ENCODE results near the gene PTPRN2.

PTPRN2 gene

GRCh38 chr7:157539521-157539920, 1048.1 kb downstream of the PTPRN2 start:
- no peak for DNase-seq

GRCh38 chr7:157538735-157539134, 1048.9 kb downstream of the PTPRN2 start:
- DNase-seq, result no peak

- DNase-seq, result no peak
Observed at GRCh38 chr7:157538321-157538720, 1049.3 kb downstream of the PTPRN2 start.

- no peak for DNase-seq
Observed at GRCh38 chr7:157537056-157537455, 1050.6 kb downstream of the PTPRN2 start.

GRCh38 chr7:157532068-157532467, 1055.6 kb downstream of the PTPRN2 start:
- no peak for DNase-seq

GRCh38 chr7:157529768-157530560, 1057.7 kb downstream of the PTPRN2 start:
- no peak for DNase-seq

GRCh38 chr7:157528785-157529341, 1058.8 kb downstream of the PTPRN2 start:
- DNase-seq, result no peak

GRCh38 chr7:157527686-157528085, 1059.9 kb downstream of the PTPRN2 start:
- no peak for DNase-seq

GRCh38 chr7:157526913-157527634, 1060.5 kb downstream of the PTPRN2 start:
- no peak for DNase-seq

- no peak for DNase-seq
Observed at GRCh38 chr7:157526005-157526912, 1061.4 kb downstream of the PTPRN2 start.

- DNase-seq, result no peak
Observed at GRCh38 chr7:157525491-157525915, 1062.1 kb downstream of the PTPRN2 start.

GRCh38 chr7:157524731-157525130, 1062.9 kb downstream of the PTPRN2 start:
- DNase-seq, result no peak

- DNase-seq, result no peak
Observed at GRCh38 chr7:157523766-157524421, 1063.7 kb downstream of the PTPRN2 start.

GRCh38 chr7:157523371-157523765, 1064.3 kb downstream of the PTPRN2 start:
- no peak for DNase-seq

GRCh38 chr7:157522954-157523353, 1064.7 kb downstream of the PTPRN2 start:
- DNase-seq, result no peak

- no peak for DNase-seq
Observed at GRCh38 chr7:157522189-157522588, 1065.4 kb downstream of the PTPRN2 start.

GRCh38 chr7:157521752-157522151, 1065.9 kb downstream of the PTPRN2 start:
- DNase-seq, result no peak

- no peak for DNase-seq
Observed at GRCh38 chr7:157521061-157521731, 1066.4 kb downstream of the PTPRN2 start.

- DNase-seq, result no peak
Observed at GRCh38 chr7:157520249-157520648, 1067.4 kb downstream of the PTPRN2 start.

- DNase-seq, result no peak
Observed at GRCh38 chr7:157519798-157520244, 1067.8 kb downstream of the PTPRN2 start.

- no peak for DNase-seq
Observed at GRCh38 chr7:157519246-157519645, 1068.4 kb downstream of the PTPRN2 start.
